Endothelial cell of umbilical vein (primary cell): ENCODE measurements around the gene FHOD3. TPM values are rescaled to one million over a fixed set of nuclear protein-coding genes. Genes with fewer than 3 reads are reported as not detected.

ENCODE experiments used
- BruUV-seq: library from RNA; stranded (reverse); fragments of 400-500 nt; replicated peaks from 2 replicates; lab custom pipeline; 2021; lab: Mats Ljungman, UMichigan
- CTCF ChIA-PET: fragments of 300-600, 350-600 bp; sonication (Branson Sonifier 250); formaldehyde crosslinking; loops from one replicate; lab custom pipeline; 2021; ENCODE audit warnings: antibody characterized with exemption, inconsistent platforms; lab: Charles Lee
- POLR2A ChIA-PET: fragments of 300-600, 350-600 bp; sonication (Branson Sonifier 250); formaldehyde crosslinking; loops from one replicate; lab custom pipeline; 2021; ENCODE audit warnings: antibody characterized with exemption, inconsistent platforms; lab: Charles Lee
- DNase-seq: peaks from one replicate; pipeline ENCODE4 v3.0.0-alpha.2; 2011; ENCODE audit warnings: low read depth, low spot score
- FAIRE-seq: peaks from 2 replicates; lab custom pipeline; 2011; peaks lifted over from hg19 to GRCh38; lab: Jason Lieb, UNC
- H2AFZ ChIP-seq: 2 replicates; pipeline ENCODE4 v1.6.0; 2012; ENCODE audit warnings: low read depth, low read length, control low read depth, inconsistent platforms
- H3K27ac ChIP-seq: 2 replicates; pipeline ENCODE4 v1.5.1; 2011; ENCODE audit warnings: low read depth, mild to moderate bottlenecking, control low read depth, low read length, moderate library complexity; ENCODE audit not compliant: insufficient read depth
- H3K27me3 ChIP-seq, 2 experiments: 2 replicates each; pipeline versions ENCODE4 v1.6.0 to v1.6.1; 2011; ENCODE audit warnings: low read length in 2 of 2, mixed read lengths in 1 of 2; ENCODE audit not compliant: control insufficient read depth in 2 of 2, insufficient read depth in 2 of 2
- H3K36me3 ChIP-seq, 2 experiments: 2 replicates in 1 of 2; 3 replicates in 1 of 2; pipeline ENCODE4 v1.5.1; 2011; ENCODE audit warnings: low read length in 2 of 2, mild to moderate bottlenecking in 1 of 2, moderate library complexity in 1 of 2; ENCODE audit not compliant: control insufficient read depth in 2 of 2, insufficient read depth in 2 of 2; ENCODE audit errors: extremely low read depth in 1 of 2
- H3K4me1 ChIP-seq: 3 replicates; pipeline ENCODE4 v1.5.1; 2011; ENCODE audit warnings: mild to moderate bottlenecking, low read length; ENCODE audit not compliant: control insufficient read depth, insufficient read depth; ENCODE audit errors: extremely low read depth
- H3K4me2 ChIP-seq: 2 replicates; pipeline ENCODE4 v1.6.1; 2011; ENCODE audit warnings: low read length, control low read depth, mixed read lengths; ENCODE audit not compliant: insufficient read depth
- H3K4me3 ChIP-seq, 3 experiments: fragments of 200-600 bp in 1 of 3; sonication (generic), shearing (Covaris generic) in 1 of 3; replicated peaks in 1 of 3; 2 replicates each; pipeline ENCODE4 v1.5.1; 2011 to 2016; ENCODE audit warnings: control low read depth in 3 of 3, low read length in 3 of 3, mild to moderate bottlenecking in 2 of 3, inconsistent platforms in 1 of 3, low read depth in 1 of 3, moderate library complexity in 1 of 3; ENCODE audit not compliant: insufficient read depth in 1 of 3
- H3K79me2 ChIP-seq: 2 replicates; pipeline ENCODE4 v1.6.0; 2012; ENCODE audit warnings: low read length, inconsistent platforms; ENCODE audit not compliant: control insufficient read depth, insufficient read depth
- H3K9ac ChIP-seq: replicated peaks from 2 replicates; pipeline ENCODE3; 2011; ENCODE audit warnings: low read length, control low read depth; ENCODE audit not compliant: insufficient read depth; ENCODE audit errors: extremely low read depth
- H3K9me1 ChIP-seq: replicated peaks from 3 replicates; pipeline ENCODE4 v1.6.0; 2011; ENCODE audit warnings: mild to moderate bottlenecking, low read length; ENCODE audit not compliant: control insufficient read depth, insufficient read depth; ENCODE audit errors: extremely low read depth
- H3K9me3 ChIP-seq: replicated peaks from 2 replicates; pipeline ENCODE4 v1.5.1; 2012; ENCODE audit warnings: low read length, inconsistent platforms; ENCODE audit not compliant: control insufficient read depth, insufficient read depth
- H4K20me1 ChIP-seq: replicated peaks from 2 replicates; pipeline ENCODE3; 2011; ENCODE audit warnings: mild to moderate bottlenecking, low read length; ENCODE audit not compliant: control insufficient read depth, insufficient read depth; ENCODE audit errors: extremely low read depth
- EZH2 ChIP-seq: IDR thresholded peaks from 2 replicates; pipeline ENCODE4 v1.6.1; 2012; ENCODE audit warnings: borderline replicate concordance, low read depth, mild to moderate bottlenecking, moderate library complexity, low read length, inconsistent platforms; ENCODE audit not compliant: severe bottlenecking
- FOS ChIP-seq: IDR thresholded peaks from 2 replicates; pipeline ENCODE4 v1.6.1; 2011; ENCODE audit warnings: mild to moderate bottlenecking, low read length, moderate library complexity, borderline replicate concordance; ENCODE audit not compliant: insufficient read depth
- GATA2 ChIP-seq: IDR thresholded peaks from 2 replicates; pipeline ENCODE4 v1.7.0; 2011; ENCODE audit warnings: low read depth, mild to moderate bottlenecking, moderate library complexity, mixed read lengths, low read length; ENCODE audit not compliant: insufficient read length, insufficient read depth
- POLR2A ChIP-seq: IDR thresholded peaks from 2 replicates; pipeline ENCODE4 v1.6.1; 2012; ENCODE audit warnings: low read depth, mild to moderate bottlenecking, control low read depth, low read length
- dilution Hi-C: fragments of 300-500 bp; cut with MboI; formaldehyde crosslinking; loops from one replicate; pipeline ENCODE4 v1.15.0; 2019; ENCODE audit warnings: low sequenced_read_pairs; ENCODE audit not compliant: extremely low pct_ligation_motif_present
- intact Hi-C: fragments of 100-400 bp; cut with micrococcal nuclease; formaldehyde crosslinking; loops from one replicate; pipeline ENCODE4 v1.10.0; 2022
- polyA plus RNA-seq, 4 experiments: library from polyadenylated mRNA; depleted of rRNA in 3 of 4; stranded (reverse) in 3 of 4; unstranded in 1 of 4; fragments of >200 nt; gene quantifications; 2 replicates each; pipeline versions ENCODE4 v1.2.1 to v1.2.3, GENCODE V29; 2011 to 2012; ENCODE audit warnings: missing spikeins in 1 of 4
- total RNA-seq: library from RNA; stranded (reverse); gene quantifications from 2 replicates; pipeline ENCODE4 v1.2.3, GENCODE V29; 2021
- TF ChIP-seq, protein P1 (sequence below), 2 donors: IDR thresholded peaks; 1 replicate in 1 of 2; 2 replicates in 1 of 2; pipeline ENCODE4 v1.5.1; 2011; ENCODE audit warnings: low read length in 2 of 2, mild to moderate bottlenecking in 2 of 2, moderate library complexity in 2 of 2, control low read depth in 1 of 2, inconsistent platforms in 1 of 2, low read depth in 1 of 2; ENCODE audit not compliant: insufficient read depth in 1 of 2; ENCODE audit errors: extremely low read depth in 1 of 2
- TF ChIP-seq, protein P2 (sequence below): IDR thresholded peaks from 2 replicates; pipeline ENCODE4 v1.6.1; 2011; ENCODE audit not compliant: insufficient read depth, insufficient read length

The FHOD3 gene
- total and polyA plus RNA-seq, 2 donors (not counting 3 experiments of a cell fraction or from before 2014, with no cell fraction given): 0.06 to 1.5 TPM

DNA sequence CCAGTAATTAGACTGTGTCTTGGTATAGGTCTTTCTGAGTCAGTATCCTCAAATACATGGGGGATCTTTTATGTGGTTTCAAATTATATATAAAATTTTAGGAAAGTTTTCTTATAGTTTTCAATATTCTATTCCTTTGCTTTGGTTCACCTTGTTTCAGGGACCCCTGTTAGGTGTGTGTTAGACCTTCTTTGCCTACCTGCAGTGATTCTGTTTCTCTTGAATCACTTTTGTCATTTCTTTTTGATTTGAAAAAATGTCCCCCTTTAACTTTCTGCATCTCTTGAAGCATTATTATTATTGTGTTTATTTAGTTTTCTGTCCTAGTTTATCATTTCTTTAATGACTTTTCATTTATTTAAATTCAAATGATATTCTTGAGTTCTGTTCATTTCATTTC is 98.7 kb downstream of the FHOD3 start:
- DNase-seq (no peak), FAIRE-seq (no peak)
- Histone ChIP-seq H4K20me1 (no peaks in the 10 kb centered on the region), H3K79me2 (no peaks in the 10 kb centered on the region), H2AFZ (no peak overlapping the region), H3K4me3 (no peak overlapping the region), H3K36me3 (no peaks in the 10 kb centered on the region), H3K4me1 (no peaks in the 10 kb centered on the region), H3K4me2 (no peak overlapping the region), H3K9me3 (no peaks in the 10 kb centered on the region), H3K27me3 (no peaks in the 10 kb centered on the region), H3K9ac (no peak overlapping the region), H3K27ac (no peak overlapping the region), H3K9me1 (no peaks in the 10 kb centered on the region)
- intact Hi-C loops (no loop called here), dilution Hi-C loops (no loop called here)
- no peak for TF ChIP-seq EZH2
- TF ChIP-seq, protein P1, sequence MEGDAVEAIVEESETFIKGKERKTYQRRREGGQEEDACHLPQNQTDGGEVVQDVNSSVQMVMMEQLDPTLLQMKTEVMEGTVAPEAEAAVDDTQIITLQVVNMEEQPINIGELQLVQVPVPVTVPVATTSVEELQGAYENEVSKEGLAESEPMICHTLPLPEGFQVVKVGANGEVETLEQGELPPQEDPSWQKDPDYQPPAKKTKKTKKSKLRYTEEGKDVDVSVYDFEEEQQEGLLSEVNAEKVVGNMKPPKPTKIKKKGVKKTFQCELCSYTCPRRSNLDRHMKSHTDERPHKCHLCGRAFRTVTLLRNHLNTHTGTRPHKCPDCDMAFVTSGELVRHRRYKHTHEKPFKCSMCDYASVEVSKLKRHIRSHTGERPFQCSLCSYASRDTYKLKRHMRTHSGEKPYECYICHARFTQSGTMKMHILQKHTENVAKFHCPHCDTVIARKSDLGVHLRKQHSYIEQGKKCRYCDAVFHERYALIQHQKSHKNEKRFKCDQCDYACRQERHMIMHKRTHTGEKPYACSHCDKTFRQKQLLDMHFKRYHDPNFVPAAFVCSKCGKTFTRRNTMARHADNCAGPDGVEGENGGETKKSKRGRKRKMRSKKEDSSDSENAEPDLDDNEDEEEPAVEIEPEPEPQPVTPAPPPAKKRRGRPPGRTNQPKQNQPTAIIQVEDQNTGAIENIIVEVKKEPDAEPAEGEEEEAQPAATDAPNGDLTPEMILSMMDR (IDR thresholded peaks at IDR 0.05; ENCODE audit: extremely low read depth in 1 of 2, insufficient read depth in 1 of 2, low read depth in 1 of 2, low read length in 2 of 2): no peak
- TF ChIP-seq GATA2: no peak
- TF ChIP-seq, protein P2, sequence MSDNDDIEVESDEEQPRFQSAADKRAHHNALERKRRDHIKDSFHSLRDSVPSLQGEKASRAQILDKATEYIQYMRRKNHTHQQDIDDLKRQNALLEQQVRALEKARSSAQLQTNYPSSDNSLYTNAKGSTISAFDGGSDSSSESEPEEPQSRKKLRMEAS: no peak
- ChIA-PET POLR2A (no interaction called here), CTCF (interaction anchor here (0.8 kb wide), 1 partner anchor 16 kb away, joined by 3 read pairs; no protein-coding TSS in a partner anchor)
- no TSS peak for BruUV-seq

DNA sequence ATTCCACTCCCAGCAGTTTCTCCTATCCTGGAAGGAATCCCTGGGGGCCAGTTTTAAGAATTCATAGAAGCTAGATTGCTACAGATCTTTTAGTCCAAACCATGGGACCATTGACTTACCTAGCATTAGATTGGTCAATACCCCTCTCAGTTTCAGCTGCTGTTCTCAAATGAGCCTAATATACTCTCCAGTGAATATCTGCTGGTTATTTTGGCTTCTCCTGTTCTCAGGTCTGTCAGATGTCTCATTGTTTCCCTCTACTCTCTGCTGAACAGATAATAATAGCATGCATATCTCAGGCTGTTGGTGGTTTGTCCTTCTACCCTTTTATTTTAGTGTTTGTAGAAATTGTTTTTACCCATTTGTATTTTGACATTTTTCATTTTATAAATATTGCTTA is 99.5 kb downstream of the FHOD3 start:
- ChIA-PET CTCF (no interaction called here), POLR2A (no interaction called here)
- dilution Hi-C loops (no loop called here), intact Hi-C loops (no loop called here)
- H3K27me3 ChIP-seq: no peaks in the 10 kb centered on the region
- no peaks in the 10 kb centered on the region for H3K79me2 ChIP-seq
- no peak overlapping the region for H3K4me3 ChIP-seq
- BruUV-seq: no TSS peak
- H3K9me3 ChIP-seq: no peaks in the 10 kb centered on the region
- no peaks in the 10 kb centered on the region for H3K36me3 ChIP-seq
- TF ChIP-seq FOS (no peak), POLR2A (no peak)
- H3K4me2 ChIP-seq: no peak overlapping the region
- no peaks in the 10 kb centered on the region for H3K9me1 ChIP-seq
- no peaks in the 10 kb centered on the region for H4K20me1 ChIP-seq
- DNase-seq: no peak
- H2AFZ ChIP-seq: no peak overlapping the region
- no peaks in the 10 kb centered on the region for H3K4me1 ChIP-seq
- no peak overlapping the region for H3K9ac ChIP-seq
- no peak overlapping the region for H3K27ac ChIP-seq
- no peak for FAIRE-seq
